Hematopoietic multipotent progenitor cell (in vitro differentiated cells): ENCODE measurements around the gene RGS5. TPM values are rescaled to one million over a fixed set of nuclear protein-coding genes. Genes with fewer than 3 reads are reported as not detected.

Experiments
- DNase-seq, 3 donors: peaks; one replicate each; pipeline ENCODE4 v3.0.0-alpha.2; 2011 to 2015; ENCODE audit warnings: low read depth in 2 of 3, low spot score in 2 of 3
- total RNA-seq: library from RNA; depleted of rRNA; stranded (reverse); fragments of >200 nt; gene quantifications from one replicate; pipeline ENCODE4 v1.2.3, GENCODE V29; 2012

Gene RGS5
- total RNA-seq, 1 donor, result 0.27 TPM

- no peak for DNase-seq
Measured at GRCh38 chr1:163148911-163149310, 53.8 kb downstream of the RGS5 start.

- no peak for DNase-seq
Measured at GRCh38 chr1:163147019-163147418, 55.7 kb downstream of the RGS5 start.

GRCh38 chr1:163145435-163145834 is 57.3 kb downstream of the RGS5 start:
- no peak for DNase-seq

- DNase-seq, result no peak
Measured at GRCh38 chr1:163144418-163144817, 58.3 kb downstream of the RGS5 start.

GRCh38 chr1:163142152-163142551 is 60.6 kb downstream of the RGS5 start:
- no peak for DNase-seq

- no peak for DNase-seq
Measured at GRCh38 chr1:163141556-163141955, 61.2 kb downstream of the RGS5 start.

GRCh38 chr1:163137556-163138265 is 65.0 kb downstream of the RGS5 start:
- DNase-seq, result no peak

GRCh38 chr1:163131981-163132380 is 70.7 kb downstream of the RGS5 start:
- DNase-seq, result no peak

- no peak for DNase-seq
Measured at GRCh38 chr1:163130225-163130856, 72.4 kb downstream of the RGS5 start.

GRCh38 chr1:163128282-163128681 is 74.4 kb downstream of the RGS5 start:
- no peak for DNase-seq

- no peak for DNase-seq
Measured at GRCh38 chr1:163124812-163125211, 77.9 kb downstream of the RGS5 start.

- no peak for DNase-seq
Measured at GRCh38 chr1:163120372-163120771, 82.3 kb downstream of the RGS5 start.

- no peak for DNase-seq
Measured at GRCh38 chr1:163119707-163120106, 83.0 kb downstream of the RGS5 start.

- DNase-seq, result no peak
Measured at GRCh38 chr1:163115887-163116286, 86.8 kb downstream of the RGS5 start.

GRCh38 chr1:163107655-163108054 is 95.1 kb downstream of the RGS5 start:
- no peak for DNase-seq

- no peak for DNase-seq
Measured at GRCh38 chr1:163106364-163106987, 96.2 kb downstream of the RGS5 start.

- no peak for DNase-seq
Measured at GRCh38 chr1:163104385-163105099, 98.2 kb downstream of the RGS5 start.

- DNase-seq, result no peak
Measured at GRCh38 chr1:163102590-163102989, 100.1 kb downstream of the RGS5 start.

GRCh38 chr1:163095213-163095612 is 107.5 kb downstream of the RGS5 start:
- DNase-seq, result no peak

GRCh38 chr1:163094589-163094988 is 108.1 kb downstream of the RGS5 start:
- no peak for DNase-seq

GRCh38 chr1:163094182-163094581 is 108.5 kb downstream of the RGS5 start:
- DNase-seq, result no peak
